22Rv1 (cell line): ENCODE measurements around the gene SMOC2.

ENCODE experiments used
- CTCF ChIP-seq: fragments of 450-650 bp; IDR thresholded peaks from 2 replicates; pipeline ENCODE4 v1.5.1; 2017; ENCODE audit warnings: mild to moderate bottlenecking
- ZFX ChIP-seq: fragments of 450-650 bp; IDR thresholded peaks from 2 replicates; pipeline ENCODE4 v1.6.1; 2017; ENCODE audit warnings: antibody characterized with exemption, borderline replicate concordance

DNA sequence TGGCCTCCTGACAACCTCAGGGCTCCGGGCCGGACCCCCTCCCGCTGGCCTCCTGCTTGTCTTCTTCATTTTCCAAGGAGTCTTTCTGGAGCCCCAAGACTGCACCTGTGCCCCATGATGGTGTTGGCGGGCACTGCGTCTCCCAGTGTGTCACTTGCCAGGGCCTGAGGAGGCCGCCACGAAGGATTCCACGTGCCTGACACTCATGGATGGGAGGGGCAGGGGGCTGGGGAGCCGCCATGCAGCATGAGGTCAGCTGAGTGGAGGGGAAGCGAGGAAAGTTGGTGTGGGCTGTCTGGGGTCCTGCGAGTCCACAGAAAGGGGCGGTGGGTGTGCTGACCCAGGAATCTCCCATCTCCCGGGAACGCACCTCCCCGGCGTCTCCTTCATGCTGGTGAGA lies 165.7 kb downstream of the SMOC2 start:
- TF ChIP-seq CTCF (no peak), ZFX (no peak)
